Measurements from ENCODE around the gene CACNG4. TPM values are rescaled to one million over a fixed set of nuclear protein-coding genes. Genes with fewer than 3 reads are reported as not detected.
A peak's percentile ranks its signal among the peaks of the same experiment; 100 is the strongest.

The CACNG4 gene
- total and polyA plus RNA-seq, 9 of the 15 experiments (the other 6 are each of a cell fraction or from before 2014, with no cell fraction given), result 0.07 TPM; not detected in 8

GRCh38 chr17:67055811-67056745, 91.6 kb downstream of the CACNG4 start:
- ChIA-PET CTCF (ENCODE audit: low intra/inter-chr PET ratio) (no interaction called here), POLR2A (interaction anchor here (0.6 kb wide), 1 partner anchor 103 kb away, joined by 5 read pairs; no protein-coding TSS in a partner anchor)
- Histone ChIP-seq H3K9me1 (ENCODE audit: control insufficient read depth, insufficient read depth, low read length) (no peaks in the 10 kb centered on the region), H3K9me3 (replicated peaks; ENCODE audit: control insufficient read depth, insufficient read depth, low read depth, low read length) (no peaks in the 10 kb centered on the region), H3K4me2 (ENCODE audit: insufficient read depth, low read length) (no peak overlapping the region), H4K20me1 (replicated peaks; ENCODE audit: control insufficient read depth, insufficient read depth, low read length) (no peaks in the 10 kb centered on the region), H3K9ac (ENCODE audit: insufficient read depth in 1 of 2, low read depth in 2 of 2, low read length in 2 of 2) (no peak overlapping the region; a peak in 1 of 4 replicates), H3K79me2 (ENCODE audit: control insufficient read depth, insufficient read depth, low read length) (no peaks in the 10 kb centered on the region), H3K36me3 (ENCODE audit: control insufficient read depth, insufficient read depth, low read length) (no peaks in the 10 kb centered on the region; the same call in 2 of the 3 replicates), H3K27me3 (ENCODE audit: control insufficient read depth in 2 of 2, insufficient read depth in 2 of 2, low read length in 2 of 2) (peaks cover 28 to 49% of the 10 kb centered on the region in 2 experiments), H2AFZ (ENCODE audit: low read depth, low read length) (no peak overlapping the region), H3K27ac (ENCODE audit: extremely low read depth, low read depth, low read length) (no peak overlapping the region), H3K4me1 (replicated peaks in 1 of 2; ENCODE audit: control insufficient read depth in 2 of 2, insufficient read depth in 2 of 2, low read length in 2 of 2) (peaks cover 0 to 6% of the 10 kb centered on the region in 2 experiments; a peak in 1 of 5 replicates), H3K4me3 (no peak overlapping the region)
- DNase-seq (ENCODE audit: extremely low read depth in 1 of 4, low spot score in 3 of 4), result no peak
- ATAC-seq, result no peak; the same call in 2 of the 3 replicates
- TF ChIP-seq GTF2E2 (tag; IDR thresholded peaks at IDR 0.05) (no peak), PKNOX1 (IDR thresholded peaks at IDR 0.05) (0 out of 2 replicates have a peak, but pooled peaks have one; percentile 24)
- in situ Hi-C loops (cut with MboI), result no loop called here
- no peak for FAIRE-seq
- 18% methylated on average over 29 of the region's 29 CpGs for WGBS (ENCODE audit: insufficient coverage, low coverage, missing lambda C conversion rate)
- intact Hi-C loops (cut with micrococcal nuclease), result no loop called here
- BruUV-seq (replicated peaks), result no TSS peak

Measured in K562 (cell line).